HG03097 (cell line): ENCODE data around the gene TMTC2.
"Not testable (repeated sequence)": the region's sequence is repeated elsewhere in the genome, so short reads cannot be mapped to it uniquely, and the experiment has no call there.

Source experiments
- ATAC-seq: cut with Tn5 transposase; IDR thresholded peaks from one replicate; pipeline ENCODE4 v1.9.1; 2021; ENCODE audit not compliant: unreplicated experiment, low FRiP score

The TMTC2 gene

GRCh38 chr12:82835217-82835616 is 148.5 kb downstream of the TMTC2 start:
- no peak for ATAC-seq

- no peak for ATAC-seq
These were observed 151.4 kb downstream of the TMTC2 start for GRCh38 chr12:82838131-82838551.

GRCh38 chr12:82838827-82839226 is 152.1 kb downstream of the TMTC2 start:
- ATAC-seq, result no peak

GRCh38 chr12:82839796-82840195 is 153.1 kb downstream of the TMTC2 start:
- ATAC-seq, result no peak

GRCh38 chr12:82841487-82841904 is 154.8 kb downstream of the TMTC2 start:
- ATAC-seq, result no peak

DNA sequence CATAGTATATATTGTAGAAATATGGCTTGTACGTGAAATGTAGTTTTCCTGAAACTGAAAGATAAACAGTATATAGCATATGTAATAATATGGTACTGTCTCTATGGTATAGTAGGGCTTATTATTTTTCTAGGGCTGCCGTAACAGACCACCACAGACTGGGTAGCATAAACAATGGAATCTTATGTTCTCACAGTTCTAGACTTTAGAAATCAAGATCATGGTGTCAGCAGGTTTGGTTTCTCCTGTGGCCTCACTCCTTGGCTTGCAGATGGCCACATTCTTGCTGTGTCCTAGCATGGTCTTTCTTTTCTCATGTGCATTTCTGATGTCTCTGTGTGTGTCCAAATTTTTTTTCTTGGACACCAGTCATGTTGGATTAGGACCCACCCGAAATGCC is 155.8 kb downstream of the TMTC2 start:
- no peak for ATAC-seq

DNA sequence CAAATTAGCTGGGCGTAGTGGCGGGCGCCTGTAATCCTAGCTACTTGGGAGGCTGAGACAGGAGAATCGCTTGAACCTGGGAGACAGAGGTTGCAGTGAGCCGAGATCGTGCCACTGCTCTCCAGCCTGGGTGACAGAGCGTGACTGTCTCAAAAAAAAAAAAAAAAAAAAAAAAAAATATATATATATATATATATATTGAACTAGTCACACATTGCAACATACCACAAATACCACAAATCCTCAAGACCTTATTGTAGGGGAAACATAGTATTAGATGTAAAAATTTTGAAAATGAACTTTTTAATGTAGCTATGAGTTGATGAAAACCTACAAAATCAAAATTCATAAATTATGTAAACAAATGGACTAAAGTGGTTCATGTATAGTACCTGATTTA is 158.4 kb downstream of the TMTC2 start:
- ATAC-seq, result not testable (repeated sequence)

- no peak for ATAC-seq
These were observed 162.1 kb downstream of the TMTC2 start for GRCh38 chr12:82848845-82849244.

DNA sequence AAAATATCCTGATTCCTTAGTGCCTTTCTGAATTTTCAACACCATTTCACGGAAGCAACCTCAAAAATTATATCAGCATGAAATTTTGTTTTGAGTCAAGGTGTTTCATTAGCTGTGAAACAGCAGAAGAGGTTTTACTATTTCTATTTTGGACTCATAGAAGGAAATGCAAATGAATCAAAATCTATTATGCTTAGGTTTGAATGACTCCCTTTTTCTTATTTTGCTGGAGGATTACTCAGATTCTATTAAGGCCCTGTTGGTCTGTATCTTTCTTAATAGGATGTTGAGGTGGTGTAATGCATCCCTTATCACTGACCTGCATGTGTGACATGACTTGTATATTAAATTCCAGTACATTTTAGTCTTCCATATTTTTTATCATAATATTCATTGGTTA is 165.8 kb downstream of the TMTC2 start:
- no peak for ATAC-seq

DNA sequence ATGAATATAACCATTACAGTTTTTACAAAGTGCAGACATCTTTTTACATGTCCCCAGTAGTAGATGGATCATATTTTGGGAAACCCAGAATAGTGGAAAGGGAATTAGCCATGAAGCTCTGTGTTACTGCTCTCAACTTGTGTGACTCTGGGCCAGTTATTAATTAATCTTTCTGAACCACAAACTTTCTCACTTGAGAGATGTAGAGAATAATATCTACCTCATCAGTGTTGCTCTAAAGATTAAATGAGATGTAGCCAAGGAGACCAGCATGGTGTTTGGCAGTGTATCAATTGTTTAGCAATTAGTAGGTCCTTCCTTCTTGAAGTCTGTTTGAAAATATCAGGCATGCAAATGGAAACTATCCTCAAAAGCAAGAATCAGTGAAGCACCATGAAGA is 169.2 kb downstream of the TMTC2 start:
- peak; percentile 95 for ATAC-seq

DNA sequence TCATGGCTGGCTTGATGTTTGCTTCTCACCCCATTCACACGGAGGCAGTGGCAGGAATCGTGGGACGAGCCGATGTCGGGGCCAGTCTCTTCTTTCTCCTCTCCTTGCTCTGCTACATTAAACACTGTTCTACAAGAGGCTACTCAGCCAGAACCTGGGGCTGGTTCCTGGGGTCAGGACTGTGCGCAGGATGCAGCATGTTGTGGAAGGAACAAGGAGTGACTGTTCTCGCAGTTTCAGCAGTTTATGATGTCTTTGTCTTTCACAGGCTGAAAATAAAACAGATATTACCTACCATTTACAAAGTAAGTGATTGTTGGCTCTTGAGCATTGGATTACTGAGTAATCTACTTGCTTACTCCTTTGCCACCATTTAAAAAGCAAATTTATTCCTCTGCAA is 170.6 kb downstream of the TMTC2 start:
- no peak for ATAC-seq

- ATAC-seq, result no peak
These were observed 171.3 kb downstream of the TMTC2 start for GRCh38 chr12:82857911-82858533.

GRCh38 chr12:82858534-82858917 is 171.8 kb downstream of the TMTC2 start:
- ATAC-seq, result no peak

DNA sequence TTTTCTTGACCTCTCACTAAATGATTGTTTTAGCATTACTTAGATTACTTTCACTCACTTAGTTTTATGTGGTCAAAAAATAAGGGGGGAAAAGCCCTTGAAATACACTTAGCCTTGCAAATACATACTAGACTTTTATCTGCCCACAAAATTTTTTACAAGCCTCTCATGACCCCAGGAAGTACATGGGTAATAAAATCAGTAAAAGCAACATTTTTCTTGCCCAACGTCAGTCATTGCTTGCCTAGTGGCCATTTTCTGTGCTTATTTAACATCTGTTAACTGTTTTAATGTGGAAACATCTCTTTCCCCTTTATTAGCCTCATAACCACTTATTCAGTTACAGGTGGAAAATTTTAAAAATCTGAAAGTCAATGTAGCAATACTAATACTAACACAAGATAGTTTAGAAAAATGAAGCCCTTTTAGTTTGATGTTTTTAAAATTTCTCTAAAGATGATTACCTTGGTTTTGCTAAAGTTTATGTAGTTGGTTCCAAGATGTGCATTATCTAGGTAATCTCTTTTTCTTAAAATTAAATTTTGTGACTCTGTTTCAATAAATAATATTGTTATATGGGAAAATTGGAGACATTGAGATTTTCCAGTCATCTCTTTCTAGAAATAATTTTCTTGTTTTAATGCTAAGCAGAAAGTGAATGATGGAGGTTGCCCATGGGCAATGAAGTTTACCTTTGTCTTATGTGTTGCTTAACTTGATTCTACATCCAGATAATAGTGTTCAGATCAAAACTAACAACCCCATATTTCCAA is 175.5 kb downstream of the TMTC2 start:
- no peak for ATAC-seq

DNA sequence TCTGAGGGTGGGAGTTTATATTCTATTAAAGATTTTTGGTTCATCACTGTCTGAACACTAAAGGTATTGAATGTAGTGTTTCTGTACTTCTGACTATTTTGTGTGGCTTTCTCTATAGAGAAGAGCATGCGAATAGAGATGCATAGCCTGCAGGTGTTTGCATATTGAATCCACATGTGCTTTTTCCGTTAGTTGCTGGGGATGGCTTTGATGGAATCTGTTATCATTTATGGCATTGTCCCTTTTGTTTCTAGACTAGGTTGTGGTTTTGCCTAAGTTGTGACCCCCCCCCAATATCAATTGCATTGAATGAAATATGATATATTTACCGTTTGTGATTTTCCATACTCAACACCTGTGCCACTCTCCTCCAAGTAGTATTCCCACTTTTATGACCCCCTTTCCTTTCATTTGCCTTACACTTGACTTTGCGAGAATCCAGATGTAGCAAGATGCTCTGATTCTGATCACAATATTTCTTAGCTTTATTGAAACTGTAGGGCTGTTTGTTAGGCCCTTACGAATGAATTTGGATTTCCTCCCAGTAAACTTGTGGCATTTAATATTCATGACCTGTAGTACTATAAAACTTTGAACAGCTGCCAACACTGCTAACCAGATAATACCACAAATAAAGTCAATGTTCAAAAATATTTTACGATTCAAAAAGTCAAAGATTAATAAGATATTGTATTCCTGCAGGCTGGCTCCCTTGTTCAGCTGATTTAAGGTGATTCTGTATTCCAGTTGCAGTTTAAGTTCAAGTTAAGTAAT is 176.4 kb downstream of the TMTC2 start:
- ATAC-seq, result no peak

GRCh38 chr12:82866227-82866775 is 179.6 kb downstream of the TMTC2 start:
- no peak for ATAC-seq

DNA sequence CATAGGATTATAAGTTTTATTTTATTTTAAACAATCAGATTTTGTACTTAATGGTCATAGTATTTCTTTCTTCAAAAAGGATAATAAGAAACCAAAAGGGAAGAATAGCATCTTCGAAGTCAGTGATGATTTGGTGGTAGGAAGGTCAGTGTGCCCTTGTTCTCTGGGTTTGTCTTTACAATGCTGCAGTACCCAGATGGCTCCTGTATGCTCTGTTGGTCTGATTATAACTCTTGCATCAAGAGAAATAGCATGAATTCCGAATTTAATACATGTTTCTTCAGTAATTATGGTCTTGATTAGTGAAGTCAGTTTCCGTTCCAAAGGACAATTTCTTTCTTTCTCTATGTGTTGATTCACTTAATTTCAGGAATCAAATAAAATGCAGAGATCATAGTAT is 180.2 kb downstream of the TMTC2 start:
- ATAC-seq, result no peak

DNA sequence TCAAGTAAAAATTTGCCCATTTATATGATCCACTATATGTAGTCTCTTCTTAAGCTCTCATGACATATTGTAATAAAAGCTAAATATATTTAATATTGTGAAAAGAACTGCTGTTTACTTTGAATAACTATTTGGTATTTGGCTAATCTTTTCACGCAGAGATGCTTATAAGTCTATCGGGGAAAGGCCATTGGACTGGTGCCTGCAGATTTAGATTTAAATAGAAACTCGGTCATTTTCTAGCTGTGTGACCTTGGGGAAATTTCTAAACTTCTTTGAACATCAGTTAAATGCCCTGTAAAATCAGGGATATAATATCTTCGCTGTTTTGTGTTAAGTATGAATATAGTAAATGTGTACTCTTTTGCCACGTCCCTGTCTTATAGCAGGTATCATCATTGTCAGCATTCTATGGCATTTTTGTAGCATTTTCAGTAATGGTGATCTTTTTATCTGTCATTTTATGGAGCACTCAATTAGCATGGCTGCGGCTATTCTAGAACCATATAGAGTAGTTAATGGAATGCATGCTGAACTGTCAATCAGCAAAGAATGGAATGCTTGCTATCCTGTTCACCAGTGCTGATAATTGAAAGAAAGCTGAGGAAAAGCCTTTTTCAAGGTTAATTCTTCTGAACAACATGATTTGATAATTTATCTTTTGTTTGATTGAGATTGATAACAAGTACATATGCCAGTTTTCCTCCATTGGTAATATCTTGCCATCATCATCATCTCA is 181.2 kb downstream of the TMTC2 start:
- no peak for ATAC-seq

DNA sequence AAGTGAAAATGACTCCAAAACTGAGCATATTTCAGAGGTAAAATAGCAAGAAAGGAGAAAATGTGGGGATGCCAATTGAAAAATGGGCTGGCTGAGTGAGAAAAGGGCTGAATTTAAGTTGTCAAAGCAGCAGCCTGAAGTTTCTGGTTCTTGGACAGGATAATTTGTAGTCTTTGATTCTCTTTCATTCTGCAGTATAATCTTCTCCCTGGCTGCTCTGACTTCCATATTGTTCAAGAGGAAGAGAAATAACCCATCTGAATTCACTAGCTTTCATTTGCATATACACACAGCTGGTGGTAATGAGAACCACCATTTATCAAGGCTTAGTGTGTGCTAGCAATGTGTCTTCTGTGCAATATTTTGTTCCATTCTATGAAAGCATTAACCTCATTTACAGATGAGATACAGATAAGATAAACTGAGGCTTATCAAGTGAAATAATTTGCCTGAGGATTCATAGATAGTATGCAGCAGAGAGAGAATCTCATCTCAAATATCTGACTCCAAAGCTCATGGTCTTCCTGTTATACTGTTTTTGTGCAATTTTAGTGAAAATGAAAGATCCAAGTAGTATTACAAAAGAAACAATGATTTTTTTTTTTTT is 184.2 kb downstream of the TMTC2 start:
- no peak for ATAC-seq

GRCh38 chr12:82872088-82872487 is 185.4 kb downstream of the TMTC2 start:
- ATAC-seq, result no peak
